ENCODE results near the gene SLC13A5. TPM values are rescaled to one million over a fixed set of nuclear protein-coding genes. Genes with fewer than 3 reads are reported as not detected.

Gene SLC13A5
- 0.08 to 0.39 TPM (median 0.21 TPM) in 5 replicates for total RNA-seq (2022; extraction: Qiagen RNA extraction)

GRCh38 chr17:6713130-6713917, at the start of gene SLC13A5:
TSS of gene SLC13A5 (minus strand) at chr17:6713369. CDS start at chr17:6713333, 36 bp downstream.

GRCh38 chr17:6755731-6756184, 42.6 kb upstream of the SLC13A5 start, which contains the start of gene XAF1:
TSS of gene XAF1 (plus strand) at chr17:6756046. CDS start at chr17:6756079, 33 bp downstream.

GRCh38 chr17:6651354-6651918, 61.7 kb downstream of the SLC13A5 start, which contains the start of the genes C17orf100 and MED31:
TSS of gene C17orf100 (plus strand) at chr17:6651762. CDS start at chr17:6651914, 152 bp downstream.
TSS of gene MED31 (minus strand) at chr17:6651605. CDS start at chr17:6651528, 77 bp downstream.

GRCh38 chr17:6640536-6641246, 72.5 kb downstream of the SLC13A5 start, which contains the start of the genes KIAA0753 and TXNDC17:
TSS of gene KIAA0753 (minus strand) at chr17:6640711. CDS start at chr17:6635103, 5,608 bp downstream.
TSS of gene TXNDC17 (plus strand) at chr17:6641060. CDS start at chr17:6641083, 23 bp downstream.

Other genes starting within 250 kb of the SLC13A5 start
- 1.5 to 3.0 TPM (median 2.3 TPM) in 5 replicates for gene PITPNM3, start 156.8 kb downstream of the SLC13A5 start, total RNA-seq (2022; extraction: Qiagen RNA extraction)
- gene KIAA0753, start 72.7 kb downstream of the SLC13A5 start, total RNA-seq (2022; extraction: Qiagen RNA extraction) = 18.1 to 21.5 TPM (median 19.7 TPM) in 5 replicates
- gene TXNDC17, start 72.3 kb downstream of the SLC13A5 start, total RNA-seq (2022; extraction: Qiagen RNA extraction) = 336 to 499 TPM (median 364 TPM) in 5 replicates
- gene MED31, start 61.8 kb downstream of the SLC13A5 start, total RNA-seq (2022; extraction: Qiagen RNA extraction) = 19.9 to 29.6 TPM (median 25.4 TPM) in 5 replicates
- 1.9 to 3.0 TPM (median 2.4 TPM) in 5 replicates for gene C17orf100, start 61.6 kb downstream of the SLC13A5 start, total RNA-seq (2022; extraction: Qiagen RNA extraction)
- gene XAF1, start 42.7 kb upstream of the SLC13A5 start, total RNA-seq (2022; extraction: Qiagen RNA extraction) = 0.04 to 0.08 TPM in 2 of 5 replicates, not detected in the others
- gene FBXO39, start 62.8 kb upstream of the SLC13A5 start, total RNA-seq (2022; extraction: Qiagen RNA extraction) = 0.05 TPM in 1 of 5 replicates, not detected in the others
- gene TEKT1, start 118.4 kb upstream of the SLC13A5 start, total RNA-seq (2022; extraction: Qiagen RNA extraction) = 0.05 to 0.18 TPM (median 0.07 TPM) in 5 replicates